Ovary (tissue), 1 donor: ENCODE measurements around the gene C1QTNF12.

Experiments
- EP300 ChIP-seq: sonication (generic); formaldehyde crosslinking; IDR thresholded peaks from one replicate; pipeline ENCODE4 v1.6.1; 2017; ENCODE audit warnings: antibody characterized with exemption
- POLR2A ChIP-seq: fragments of 450-650 bp; IDR thresholded peaks from one replicate; pipeline ENCODE4 v1.6.1; 2017; ENCODE audit warnings: antibody characterized with exemption, mild to moderate bottlenecking, moderate library complexity

DNA sequence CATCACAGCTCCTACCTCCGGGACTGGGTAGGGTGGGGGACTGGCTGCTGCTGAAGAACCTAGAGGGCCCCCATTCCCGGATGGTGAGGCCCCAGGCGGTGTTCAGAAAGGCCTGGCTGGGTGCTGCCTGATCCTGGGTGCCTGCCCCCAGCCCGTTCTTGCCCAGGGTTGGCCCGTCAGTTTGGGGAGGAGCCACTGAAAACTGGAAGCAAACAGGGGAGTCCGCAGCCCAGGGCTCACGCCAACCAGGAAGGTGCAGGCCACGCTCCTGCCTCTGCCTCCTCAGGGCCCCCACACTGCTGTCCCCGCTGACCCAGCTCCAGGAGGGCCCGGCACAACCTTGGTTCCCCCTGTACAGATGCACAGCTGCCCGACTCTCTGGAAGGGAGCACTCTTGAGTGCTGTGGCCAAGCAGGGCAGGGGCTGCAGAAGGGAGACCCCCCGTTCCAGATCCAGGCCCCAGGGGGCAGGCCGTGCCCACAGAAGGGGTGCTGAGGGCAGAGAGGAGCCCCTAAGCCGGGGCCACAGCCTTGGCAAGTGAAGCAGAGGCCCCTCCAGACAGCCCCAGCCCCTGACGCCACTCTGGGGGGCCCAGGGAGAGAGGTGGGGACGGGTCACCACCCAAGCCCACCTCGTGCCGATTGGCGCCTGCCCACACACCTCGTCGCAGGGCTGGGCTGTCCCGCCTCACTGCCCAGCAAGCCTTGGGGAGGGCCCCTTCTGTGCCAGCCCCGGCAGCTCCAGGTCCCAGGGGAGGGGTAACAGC is 5.5 kb downstream of the C1QTNF12 start:
- TF ChIP-seq POLR2A (no peak), EP300 (no peak)
